Stimulated activated CD8-positive, alpha-beta memory T cell treated with anti-CD3 and anti-CD28 coated beads, Interleukin-12 subunit alpha, Interleukin-12 subunit beta, amount 100 ng/mL, for 1 hour (primary cell): ENCODE data around the gene ISOC2.

ENCODE experiments used
- DNase-seq: peaks from one replicate; pipeline ENCODE4 v3.0.0-alpha.2; 2020; ENCODE audit warnings: low read depth

ISOC2 gene

GRCh38 chr19:55477905-55478304 is 16.5 kb upstream of the ISOC2 start:
- DNase-seq: no peak

DNA sequence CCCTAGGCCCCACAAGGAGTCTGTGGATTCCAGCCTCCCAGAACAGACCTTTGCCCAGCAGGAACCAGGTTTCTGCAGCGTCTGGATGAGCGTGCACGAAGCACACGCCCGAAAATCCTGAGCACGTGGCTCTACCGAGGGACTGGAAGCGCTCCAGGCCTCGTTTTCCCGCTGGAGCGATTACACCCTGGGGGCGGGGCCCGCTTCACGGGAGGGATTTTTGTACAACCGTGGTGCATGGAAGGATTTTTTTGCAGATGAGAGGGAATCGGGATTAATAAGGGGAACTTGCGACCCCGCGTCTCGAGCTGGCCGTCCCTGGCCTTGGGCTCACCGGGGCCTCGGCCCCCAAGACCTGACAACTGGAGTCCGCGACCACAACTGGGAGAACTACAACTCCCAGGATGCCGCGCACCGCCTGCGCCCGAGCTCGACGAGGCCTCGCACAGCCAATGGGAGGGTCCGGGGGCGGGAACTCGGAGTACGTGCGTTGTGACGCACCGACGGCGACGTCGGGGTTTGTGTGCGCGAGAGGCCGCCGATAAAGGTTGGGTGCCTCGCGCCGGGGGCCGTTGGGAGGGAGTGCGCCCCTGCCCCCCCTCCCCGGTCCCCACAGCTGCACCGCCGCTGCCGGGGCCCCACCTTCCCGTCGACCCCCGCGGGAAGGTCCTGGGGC is 14.8 kb upstream of the ISOC2 start, which contains the start of gene ZNF628:
ZNF628 (plus strand) TSS at position 518 of the 676 bp plus-strand sequence. CDS start 3,294 bp downstream, outside the sequence.
- DNase-seq: peak; percentile 94

GRCh38 chr19:55474269-55475265 is 13.1 kb upstream of the ISOC2 start:
- no peak for DNase-seq

DNA sequence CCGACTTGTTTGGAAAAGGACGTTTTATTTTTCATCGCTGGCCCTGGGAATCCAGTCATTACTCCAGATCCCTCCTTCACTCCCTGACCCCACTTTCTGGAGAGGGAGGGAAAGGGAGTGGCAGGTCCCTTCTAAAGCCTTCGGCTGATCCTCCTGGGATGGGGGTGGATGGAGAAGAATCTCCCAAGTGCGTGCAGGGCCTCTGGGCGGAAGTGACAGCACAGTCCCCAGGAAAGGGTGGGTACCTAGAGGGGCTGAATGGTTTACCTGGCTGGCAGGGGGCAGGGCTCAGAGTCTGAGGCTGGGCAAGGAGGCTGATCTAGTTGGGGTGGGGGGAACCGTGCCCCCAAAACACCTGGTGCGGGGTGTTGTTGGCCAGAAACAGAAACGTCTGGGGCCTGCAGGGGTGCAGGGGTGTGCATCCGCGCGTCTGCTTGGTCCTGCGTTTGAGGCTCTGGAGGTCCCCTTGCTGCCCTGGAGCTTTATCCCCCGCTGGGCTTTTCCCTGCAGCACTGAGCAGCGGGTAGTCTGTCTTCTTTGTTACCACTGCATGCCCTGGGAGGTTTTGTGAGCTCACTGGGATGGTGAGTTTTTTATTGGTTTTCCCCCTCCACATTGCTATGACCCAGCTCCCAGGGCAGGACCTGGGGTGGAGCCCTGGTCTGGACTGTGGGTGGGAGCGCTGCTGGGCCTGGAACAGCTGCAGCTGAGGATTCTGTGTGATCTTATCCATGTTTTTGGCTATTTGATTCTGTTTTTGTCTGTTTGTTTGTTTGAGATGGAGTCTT is 12.0 kb upstream of the ISOC2 start:
- DNase-seq: no peak

DNA sequence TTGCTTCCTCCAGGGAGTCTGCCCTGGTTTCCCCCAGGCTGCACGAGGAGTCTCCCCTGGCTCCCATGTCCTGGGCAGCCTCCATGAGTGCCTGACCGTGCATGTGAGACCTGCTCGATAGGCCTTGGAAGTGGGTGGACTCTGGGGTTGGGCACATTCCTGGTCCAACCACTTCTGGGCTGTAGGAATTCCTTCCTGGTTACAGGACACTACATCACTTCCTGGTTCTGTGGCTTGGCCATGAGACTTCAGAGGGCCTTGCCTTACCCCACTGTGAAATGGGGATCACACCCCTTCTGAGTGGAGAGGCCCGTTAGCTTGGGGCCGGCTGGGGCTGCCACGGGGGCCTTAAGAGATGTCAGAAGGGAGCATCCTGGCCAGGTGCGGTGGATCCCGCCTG is 11.0 kb upstream of the ISOC2 start:
- no peak for DNase-seq

- no peak for DNase-seq
These were observed 9.8 kb upstream of the ISOC2 start for GRCh38 chr19:55471266-55471665.

GRCh38 chr19:55468054-55468393 is 6.6 kb upstream of the ISOC2 start:
- DNase-seq: no peak

DNA sequence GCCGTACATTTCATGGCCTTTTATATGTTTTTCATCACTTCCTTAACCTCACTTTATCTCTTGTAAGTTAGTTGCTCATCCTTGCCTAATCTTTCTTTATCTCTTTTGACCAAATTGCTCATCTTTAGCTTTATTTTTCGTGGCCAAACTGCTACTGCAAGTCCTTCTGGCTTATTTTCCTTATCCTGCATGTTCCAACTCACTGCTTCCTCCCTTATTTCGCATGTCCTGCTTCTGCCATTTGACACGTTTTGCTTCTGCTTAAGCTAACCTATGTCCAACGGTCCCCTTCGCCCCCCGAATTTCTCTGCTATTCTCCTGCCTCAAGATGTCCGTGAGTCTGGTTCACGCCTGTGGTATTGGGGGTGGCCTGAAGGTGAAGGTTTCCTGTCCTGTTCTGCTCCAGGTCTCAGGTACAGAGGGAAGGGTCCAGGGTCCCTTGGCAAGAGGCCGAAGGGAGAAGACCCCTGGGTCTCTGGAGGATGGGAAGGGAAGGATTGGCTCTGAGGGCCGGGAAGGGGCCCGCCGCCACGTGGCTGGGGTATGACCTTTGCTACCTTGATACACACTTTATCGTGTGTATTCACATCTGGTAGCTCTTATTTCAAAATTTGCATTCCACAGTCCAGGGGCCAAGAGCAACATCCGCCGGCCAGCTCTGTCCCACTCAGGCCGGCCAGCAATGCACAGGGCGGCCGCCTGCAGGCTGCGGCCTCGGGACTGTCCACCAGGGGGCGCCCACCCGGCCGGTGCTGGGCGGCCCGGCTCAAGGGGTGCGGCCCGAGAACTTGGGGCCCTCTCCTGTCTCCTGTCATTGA is 6.0 kb upstream of the ISOC2 start:
- peak; percentile 40 for DNase-seq

DNA sequence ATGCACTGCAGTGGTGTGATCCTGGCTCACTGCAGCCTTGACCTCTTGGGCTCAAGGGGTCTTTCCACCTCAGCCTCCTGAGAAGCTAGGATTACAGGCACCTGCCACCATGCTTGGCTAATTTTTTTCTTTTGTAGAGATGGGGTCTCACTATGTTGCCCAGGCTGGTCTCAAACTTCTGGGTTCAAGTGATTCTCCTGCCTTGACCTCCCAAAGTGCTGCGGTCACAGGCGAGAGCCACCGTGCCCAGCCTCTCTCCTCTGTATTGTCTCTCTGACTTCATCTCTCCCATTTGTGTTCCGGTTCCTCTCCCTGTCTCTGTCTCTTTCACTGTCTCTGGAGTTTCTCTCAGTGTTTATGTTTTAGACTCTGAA is 4.8 kb upstream of the ISOC2 start:
- DNase-seq: no peak

DNA sequence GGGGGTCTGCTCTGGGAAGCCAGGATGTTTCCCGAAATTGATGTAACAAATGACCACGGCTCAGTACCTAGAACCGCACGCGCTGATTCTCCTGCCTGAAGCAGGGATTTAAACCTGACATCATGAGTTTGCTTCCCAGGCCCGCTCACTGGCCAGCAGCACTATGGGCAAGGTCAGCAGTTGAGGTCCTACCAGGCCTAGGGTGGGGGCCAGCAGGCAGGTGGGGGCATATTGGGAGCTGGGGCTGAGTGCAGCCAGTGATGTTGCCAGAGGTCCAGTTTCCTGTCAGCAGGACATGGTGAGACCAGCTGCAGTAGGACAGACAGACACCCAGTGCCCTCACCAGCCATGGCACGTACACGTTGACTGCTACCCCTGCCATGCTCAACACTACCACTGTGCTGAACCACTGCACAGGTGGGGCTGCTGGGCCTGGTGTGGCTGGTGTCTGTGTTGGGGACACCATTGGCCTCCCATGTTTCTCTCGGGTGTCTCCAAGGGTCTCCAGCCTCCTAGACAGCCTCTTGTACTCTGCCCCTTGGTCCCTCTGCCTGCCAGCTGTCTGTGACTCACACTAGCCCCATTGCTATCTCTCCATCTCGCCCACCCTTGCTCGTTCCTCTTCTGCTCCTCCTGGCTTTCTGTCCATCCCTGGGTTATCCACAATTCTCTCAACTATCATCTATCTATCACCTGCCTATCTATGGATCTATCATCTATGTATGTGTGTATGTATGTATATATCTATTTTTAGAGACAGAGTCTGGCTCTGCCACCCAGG is 4.2 kb upstream of the ISOC2 start:
- no peak for DNase-seq

GRCh38 chr19:55464662-55465054 is 3.2 kb upstream of the ISOC2 start, which contains the start of gene C19orf85:
TSS of gene C19orf85 (minus strand) at chr19:55464751. CDS start at chr19:55464554, 197 bp downstream.
- no peak for DNase-seq

GRCh38 chr19:55464039-55464661 is 2.7 kb upstream of the ISOC2 start:
- no peak for DNase-seq

DNA sequence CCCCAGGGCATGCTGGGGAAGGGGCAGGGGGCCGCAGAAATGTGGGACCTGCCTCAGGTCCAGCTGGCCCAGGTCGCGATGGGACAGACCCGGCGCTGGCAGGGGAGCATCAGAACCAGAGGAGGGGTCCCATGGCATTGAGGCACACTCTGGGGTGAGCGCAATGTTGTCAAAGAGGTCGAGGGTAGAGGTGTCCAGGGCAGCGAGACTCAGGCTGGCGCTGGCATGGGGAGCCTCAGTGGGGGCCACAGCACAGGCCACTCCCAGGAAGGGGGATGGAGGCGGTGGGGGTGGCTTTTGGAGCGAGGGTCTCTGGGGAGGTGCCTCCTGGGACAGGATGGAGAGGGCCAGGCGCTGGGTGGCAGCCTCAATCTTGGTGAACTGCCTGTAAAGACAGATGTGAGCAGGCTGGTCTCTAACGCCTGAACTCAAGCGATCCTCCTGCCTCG is 2.2 kb upstream of the ISOC2 start:
- DNase-seq: no peak

- no peak for DNase-seq
These were observed 1.3 kb upstream of the ISOC2 start for GRCh38 chr19:55462722-55463121.

DNA sequence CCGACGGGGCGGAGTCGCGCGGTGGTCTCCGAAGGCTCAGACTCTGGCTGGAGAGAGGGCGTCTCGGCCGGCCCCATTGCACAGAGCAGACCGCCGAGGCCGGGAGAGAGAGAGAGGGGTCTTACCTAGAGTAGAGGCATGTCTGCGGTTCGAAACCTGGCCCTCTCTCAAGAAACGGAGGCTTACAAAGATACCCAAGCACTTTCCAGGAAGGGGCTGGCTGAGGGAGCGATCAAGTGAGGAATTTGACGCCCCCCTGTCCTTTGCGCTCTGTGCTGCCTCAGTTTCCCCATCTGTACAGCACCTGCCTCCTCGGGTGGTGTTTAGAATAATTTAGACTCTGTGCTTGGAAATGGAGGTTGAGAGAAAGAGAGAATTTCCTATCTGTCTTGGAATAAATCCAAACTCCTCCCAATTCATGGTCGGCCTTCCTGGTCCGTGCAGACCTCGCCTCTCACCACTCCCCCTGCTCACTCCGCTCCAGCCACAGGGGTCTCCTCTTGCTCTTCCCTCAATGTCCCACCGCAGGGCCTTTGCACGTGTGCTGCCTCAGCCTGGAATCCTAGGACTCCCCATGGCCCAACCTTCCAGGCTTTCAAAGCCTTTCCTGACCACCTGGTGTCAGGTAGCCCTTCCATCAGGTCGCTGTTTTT is 658 bp upstream of the ISOC2 start:
- DNase-seq: no peak

DNA sequence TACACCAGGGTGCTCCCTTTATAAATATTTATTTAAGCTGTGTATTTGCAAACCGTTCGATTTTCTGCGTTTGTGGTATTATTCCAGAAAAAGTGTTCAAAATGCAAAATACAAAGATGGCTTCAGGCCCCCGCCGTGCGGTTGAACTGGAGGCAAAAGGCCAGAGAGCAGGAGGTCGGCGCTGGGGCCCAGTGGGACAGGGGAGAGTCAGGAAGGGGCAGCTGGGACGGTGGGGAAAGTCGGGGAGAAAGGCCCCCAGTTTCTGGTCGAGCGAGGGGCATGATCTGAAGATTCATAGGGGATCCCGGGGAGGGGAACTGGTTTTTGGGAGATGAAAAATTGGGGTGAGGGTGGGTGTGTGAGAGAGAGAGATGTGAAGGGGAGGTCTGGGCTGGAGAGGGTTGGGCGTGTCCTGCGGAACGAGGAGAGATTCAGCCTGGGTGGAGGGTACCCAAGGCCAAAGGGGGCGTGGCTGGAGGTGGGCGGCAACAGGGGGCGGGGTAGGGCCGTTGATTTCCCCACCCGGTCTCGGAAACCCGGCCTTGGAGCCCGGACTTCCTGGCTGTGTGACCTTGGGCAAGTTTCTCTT is 678 bp downstream of the ISOC2 start:
- DNase-seq: no peak

DNA sequence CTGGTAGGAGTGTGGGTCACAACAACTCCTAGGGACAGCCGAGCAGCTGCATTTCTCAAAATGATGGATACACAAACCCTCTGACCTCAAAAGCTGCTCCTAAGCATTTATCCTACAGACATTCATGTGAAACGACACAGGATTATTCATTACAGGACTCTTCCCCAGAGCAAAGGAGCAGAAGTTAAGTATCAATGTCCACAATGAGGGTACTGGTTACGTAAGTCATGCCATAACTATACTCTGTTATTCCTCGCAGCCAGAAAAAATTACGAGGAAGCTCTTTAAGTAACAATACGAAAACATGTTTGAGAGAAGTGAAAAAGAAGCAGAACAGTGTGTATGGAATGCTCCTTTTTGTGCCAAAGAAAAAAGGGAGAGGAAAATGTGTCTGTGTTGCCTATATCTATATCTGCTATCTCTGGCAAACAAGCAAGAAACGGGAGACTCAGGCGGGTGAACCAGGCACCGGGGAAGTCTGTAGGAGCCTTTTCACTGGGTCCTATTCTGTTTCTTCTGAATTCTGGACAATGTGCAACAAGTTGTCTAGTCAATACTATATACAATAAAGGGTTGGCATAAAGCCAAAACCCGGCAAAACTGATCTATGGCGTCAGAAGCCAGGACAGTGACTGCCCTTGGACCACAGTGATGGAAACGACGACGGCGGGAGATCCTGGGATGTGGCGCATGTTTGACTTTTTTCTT is 1.3 kb downstream of the ISOC2 start:
- no peak for DNase-seq

DNA sequence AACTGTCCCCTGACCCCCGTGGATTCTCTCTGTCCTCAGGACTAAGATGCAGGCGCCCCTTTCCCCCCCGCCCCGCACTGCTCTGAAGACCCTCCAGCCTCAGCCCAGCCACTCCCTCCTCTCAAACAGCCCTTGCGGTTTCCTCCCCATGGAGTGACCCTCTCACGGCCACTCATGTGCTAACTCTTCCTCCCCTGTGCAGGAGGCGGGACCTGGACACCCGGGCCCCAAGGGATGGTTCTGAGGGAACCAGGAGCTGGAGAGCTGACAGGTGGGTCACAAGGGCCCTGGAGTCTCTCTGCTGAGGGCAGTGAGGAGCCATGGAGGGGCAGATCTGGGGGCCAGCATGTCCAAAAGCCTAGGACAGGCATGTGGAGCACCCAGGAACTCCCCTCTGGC is 1.9 kb downstream of the ISOC2 start:
- DNase-seq: no peak
